H1 (cell line): Measurements from ENCODE around the gene MFSD2B. TPM values are rescaled to one million over a fixed set of nuclear protein-coding genes. Genes with fewer than 3 reads are reported as not detected.

Experiments
- CTCF ChIA-PET: fragments of 300-600 bp; sonication (Branson Sonifier 250); formaldehyde crosslinking; loops from one replicate; lab custom pipeline; 2021; ENCODE audit not compliant: partially characterized antibody; lab: Charles Lee
- POLR2A ChIA-PET: fragments of 300-600 bp; sonication (Branson Sonifier 250); formaldehyde crosslinking; loops from one replicate; lab custom pipeline; 2021; ENCODE audit warnings: inconsistent platforms; ENCODE audit not compliant: partially characterized antibody; lab: Charles Lee
- DNase-seq, 2 experiments: peaks; one replicate each; pipeline versions ENCODE4 v3.0.0 to v3.0.0-alpha.2; 2010 to 2022; ENCODE audit warnings: low spot score in 2 of 2, low read depth in 1 of 2, mixed read lengths in 1 of 2
- FAIRE-seq: peaks from 2 replicates; lab custom pipeline; 2011; peaks lifted over from hg19 to GRCh38; lab: Jason Lieb, UNC
- H2AFZ ChIP-seq: 2 replicates; pipeline ENCODE4 v1.8.1; 2012; ENCODE audit warnings: low read length, inconsistent platforms
- H2AK5ac ChIP-seq: 2 replicates; pipeline ENCODE4 v1.6.1; 2013; ENCODE audit warnings: low read depth, low read length
- H2BK120ac ChIP-seq: replicated peaks from 2 replicates; pipeline ENCODE3; 2013; ENCODE audit warnings: low read depth, low read length, inconsistent platforms
- H2BK12ac ChIP-seq: 2 replicates; pipeline ENCODE4 v1.6.1; 2013; ENCODE audit warnings: low read depth, low read length
- H2BK15ac ChIP-seq: 2 replicates; pipeline ENCODE4 v1.6.1; 2013; ENCODE audit warnings: low read length
- H2BK20ac ChIP-seq: 2 replicates; pipeline ENCODE4 v1.6.1; 2013; ENCODE audit warnings: low read length
- H2BK5ac ChIP-seq: 2 replicates; pipeline ENCODE4 v1.6.1; 2013; ENCODE audit warnings: low read depth, low read length
- H3K14ac ChIP-seq: 2 replicates; pipeline ENCODE4 v1.6.1; 2013; ENCODE audit warnings: inconsistent platforms; ENCODE audit not compliant: insufficient read length
- H3K18ac ChIP-seq: 2 replicates; pipeline ENCODE4 v1.6.1; 2013; ENCODE audit warnings: low read length; ENCODE audit errors: extremely low read depth
- H3K23ac ChIP-seq: 2 replicates; pipeline ENCODE4 v1.6.1; 2013; ENCODE audit warnings: inconsistent platforms; ENCODE audit not compliant: insufficient read length
- H3K23me2 ChIP-seq: 2 replicates; pipeline ENCODE4 v1.6.1; 2013; ENCODE audit warnings: low read depth, low read length
- H3K27ac ChIP-seq: 2 replicates; pipeline ENCODE4 v1.6.1; 2011; ENCODE audit warnings: low read depth, low read length, inconsistent platforms
- H3K27me3 ChIP-seq, 4 experiments: replicated peaks in 1 of 4; 1 replicate in 1 of 4; 2 replicates in 3 of 4; pipeline versions ENCODE4 v1.6.1 to v1.8.1; 2011 to 2013; ENCODE audit warnings: low read length in 3 of 4, mild to moderate bottlenecking in 3 of 4, inconsistent platforms in 2 of 4, mixed read lengths in 2 of 4, moderate library complexity in 1 of 4; ENCODE audit not compliant: control insufficient read depth in 3 of 4, insufficient read depth in 3 of 4; ENCODE audit errors: extremely low read depth in 1 of 4
- H3K36me3 ChIP-seq, 4 experiments: 2 replicates each; pipeline versions ENCODE4 v1.6.1 to v1.8.1; 2011 to 2013; ENCODE audit warnings: mild to moderate bottlenecking in 4 of 4, low read length in 3 of 4, moderate library complexity in 2 of 4, control low read depth in 1 of 4, inconsistent platforms in 1 of 4; ENCODE audit not compliant: insufficient read depth in 4 of 4, control insufficient read depth in 2 of 4
- H3K4ac ChIP-seq: replicated peaks from 2 replicates; pipeline ENCODE3; 2013; ENCODE audit warnings: low read length, low read depth, mixed read lengths, inconsistent platforms; ENCODE audit not compliant: insufficient read length
- H3K4me1 ChIP-seq, 4 experiments: replicated peaks in 1 of 4; 1 replicate in 1 of 4; 2 replicates in 3 of 4; pipeline versions ENCODE4 v1.6.1 to v1.8.1; 2011 to 2013; ENCODE audit warnings: low read length in 3 of 4, inconsistent platforms in 2 of 4, mixed read lengths in 1 of 4; ENCODE audit not compliant: insufficient read depth in 4 of 4, control insufficient read depth in 3 of 4
- H3K4me2 ChIP-seq, 2 experiments: 2 replicates each; pipeline versions ENCODE4 v1.6.1 to v1.8.1; 2011 to 2013; ENCODE audit warnings: low read depth in 2 of 2, low read length in 2 of 2, control low read depth in 1 of 2, inconsistent platforms in 1 of 2, mild to moderate bottlenecking in 1 of 2; ENCODE audit not compliant: insufficient read depth in 1 of 2
- H3K4me3 ChIP-seq, 4 experiments: fragments of 200-600, 300-600 bp in 1 of 4; sonication (generic), shearing (Covaris generic), sonication (Bioruptor Twin) in 1 of 4; 2 replicates each; pipeline versions ENCODE4 v1.5.1 to v1.8.1; 2011 to 2016; ENCODE audit warnings: low read length in 4 of 4, low read depth in 3 of 4, control low read depth in 2 of 4, inconsistent platforms in 2 of 4, mild to moderate bottlenecking in 2 of 4, mixed read lengths in 1 of 4, moderate library complexity in 1 of 4; ENCODE audit not compliant: insufficient read depth in 2 of 4; ENCODE audit errors: extremely low read depth in 1 of 4
- H3K56ac ChIP-seq: replicated peaks from 2 replicates; pipeline ENCODE3; 2013; ENCODE audit warnings: low read depth, mild to moderate bottlenecking, mixed read lengths, low read length, inconsistent platforms; ENCODE audit not compliant: insufficient read length
- H3K79me1 ChIP-seq: 2 replicates; pipeline ENCODE4 v1.6.1; 2013; ENCODE audit warnings: low read depth, low read length, control low read depth
- H3K79me2 ChIP-seq, 2 experiments: 2 replicates each; pipeline versions ENCODE4 v1.6.1 to v1.8.1; 2012 to 2013; ENCODE audit warnings: low read length in 2 of 2, mild to moderate bottlenecking in 2 of 2, inconsistent platforms in 1 of 2; ENCODE audit not compliant: insufficient read depth in 2 of 2, control insufficient read depth in 1 of 2
- H3K9ac ChIP-seq, 4 experiments: replicated peaks in 1 of 4; 1 replicate in 1 of 4; 2 replicates in 3 of 4; pipeline versions ENCODE4 v1.6.1 to v1.8.1; 2011 to 2013; ENCODE audit warnings: low read depth in 3 of 4, low read length in 3 of 4, control low read depth in 2 of 4, mild to moderate bottlenecking in 2 of 4, moderate library complexity in 2 of 4, inconsistent platforms in 1 of 4; ENCODE audit errors: extremely low read depth in 1 of 4
- H3K9me3 ChIP-seq, 2 experiments: 2 replicates each; pipeline versions ENCODE4 v1.6.1 to v1.8.1; 2012 to 2013; ENCODE audit warnings: mild to moderate bottlenecking in 2 of 2, moderate library complexity in 2 of 2, control low read depth in 1 of 2, inconsistent platforms in 1 of 2, low read depth in 1 of 2, low read length in 1 of 2, mixed read lengths in 1 of 2; ENCODE audit not compliant: insufficient read depth in 2 of 2
- H4K20me1 ChIP-seq, 2 experiments: replicated peaks in 1 of 2; 2 replicates each; pipeline versions ENCODE3 to v1.8.1; 2011 to 2013; ENCODE audit warnings: inconsistent platforms in 2 of 2, low read length in 2 of 2, mild to moderate bottlenecking in 1 of 2; ENCODE audit not compliant: insufficient read depth in 2 of 2, control insufficient read depth in 1 of 2
- H4K5ac ChIP-seq: 2 replicates; pipeline ENCODE4 v1.6.1; 2013; ENCODE audit warnings: low read length, low read depth, mixed read lengths, inconsistent platforms; ENCODE audit not compliant: insufficient read length
- H4K8ac ChIP-seq: 2 replicates; pipeline ENCODE4 v1.8.0; 2013; ENCODE audit warnings: mild to moderate bottlenecking, moderate library complexity, low read length, inconsistent platforms; ENCODE audit not compliant: insufficient read depth; ENCODE audit errors: extremely low read depth
- H4K91ac ChIP-seq: replicated peaks from 2 replicates; pipeline ENCODE3; 2013; ENCODE audit warnings: low read length, mixed read lengths, inconsistent platforms; ENCODE audit not compliant: insufficient read length
- CTBP2 ChIP-seq: IDR thresholded peaks from 2 replicates; pipeline ENCODE4 v1.7.0; 2011; ENCODE audit warnings: borderline replicate concordance, mild to moderate bottlenecking, moderate library complexity, mixed read lengths, low read length; ENCODE audit not compliant: insufficient read depth, insufficient read length
- EZH2 ChIP-seq: fragments of 200-600 bp; sonication (generic); IDR thresholded peaks from 2 replicates; pipeline ENCODE4 v1.7.1; 2012; ENCODE audit warnings: low read depth, mild to moderate bottlenecking, moderate library complexity, low read length, inconsistent platforms; ENCODE audit not compliant: severe bottlenecking
- NRF1 ChIP-seq: IDR thresholded peaks from 2 replicates; pipeline ENCODE4 v1.6.1; 2011; ENCODE audit warnings: mild to moderate bottlenecking, low read depth, low read length, improper control_type of control experiment
- PHF8 ChIP-seq: fragments of 200-600 bp; sonication (generic); conservative IDR thresholded peaks from 2 replicates; pipeline ENCODE4 v1.7.1; 2012; ENCODE audit warnings: low read depth, mild to moderate bottlenecking, inconsistent platforms, low read length, moderate library complexity
- WGBS, 2 experiments: shearing (Covaris generic) in 1 of 2; methylation state at CpG; one replicate each; pipeline versions ENCODE4 v1.1.6 to v1.1.7; 2013 to 2015; ENCODE audit warnings: low lambda C conversion rate in 2 of 2, mixed read lengths in 2 of 2, inconsistent platforms in 1 of 2, low coverage in 1 of 2, missing lambda C conversion rate in 1 of 2; ENCODE audit not compliant: insufficient replicate concordance in 2 of 2, insufficient coverage in 1 of 2, insufficient read length in 1 of 2; ENCODE audit errors: extremely low coverage in 1 of 2, missing lambda C conversion rate in 1 of 2; 5-methylcytosine and 5-hydroxymethylcytosine counted together
- polyA plus RNA-seq, 7 experiments: library from polyadenylated mRNA; depleted of rRNA in 3 of 7; stranded (reverse) in 5 of 7; unstranded in 2 of 7; fragments of >200 nt in 5 of 7; fragments of 200-250 nt in 2 of 7; gene quantifications; 1 replicate in 5 of 7; 2 replicates in 1 of 7; 4 replicates in 1 of 7; pipeline versions ENCODE4 v1.2.1 to v1.2.3, GENCODE V29; 2011 to 2013; ENCODE audit warnings: missing spikeins in 2 of 7, mixed read lengths in 2 of 7
- total RNA-seq: library from RNA; stranded (reverse); fragmentation: NEBNext Ultra II Directional; extraction: Animal tissue kit (Norgen Biotek cat#: 25700); gene quantifications from 2 replicates; pipeline ENCODE4 v1.2.1, GENCODE V29; 2021
- TF ChIP-seq, protein P1 (sequence below): IDR thresholded peaks from 2 replicates; pipeline ENCODE4 v1.6.1; 2011; ENCODE audit warnings: low read depth, mild to moderate bottlenecking, low read length; ENCODE audit not compliant: insufficient read depth

Gene MFSD2B
- total and polyA plus RNA-seq, 2 of the 8 experiments (the other 6 are each of a cell fraction or from before 2014, with no cell fraction given): 0.33 to 0.48 TPM

DNA sequence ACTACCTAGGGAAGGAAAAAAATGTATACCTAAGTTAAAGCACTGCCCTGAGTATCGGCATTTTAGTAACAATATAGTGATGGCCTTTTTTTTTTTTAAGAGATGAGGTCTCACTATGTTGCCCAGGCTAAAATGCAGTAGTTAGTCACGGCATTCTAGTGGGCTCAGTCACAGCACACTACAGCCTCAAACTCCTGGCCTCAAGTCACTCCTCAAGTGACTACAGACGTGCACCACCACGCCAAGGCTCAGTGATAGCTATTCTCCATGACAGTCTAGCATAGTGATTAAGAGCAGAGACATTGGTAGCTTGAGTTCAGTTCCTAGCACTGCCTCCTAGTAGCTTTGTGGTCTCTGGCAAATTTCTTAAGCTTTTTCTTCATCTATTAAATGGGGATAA lies 42.0 kb upstream of the MFSD2B start:
- Histone ChIP-seq H4K5ac (no peak overlapping the region), H3K9ac (no peak overlapping the region), H3K79me2 (no peaks in the 10 kb centered on the region), H3K9me3 (no peaks in the 10 kb centered on the region), H4K91ac (no peak overlapping the region), H2BK120ac (no peak overlapping the region), H3K36me3 (peaks cover 0 to 7% (median 2%) of the 10 kb centered on the region in 4 experiments; a peak in 3 of 8 replicates), H4K8ac (no peak overlapping the region), H2BK20ac (no peak overlapping the region), H3K4ac (no peak overlapping the region), H2BK5ac (no peak overlapping the region), H3K4me1 (no peaks in the 10 kb centered on the region), H3K14ac (no peak overlapping the region), H2AFZ (no peak overlapping the region), H3K27ac (no peak overlapping the region), H2BK15ac (no peak overlapping the region), H3K23me2 (no peaks in the 10 kb centered on the region), H3K4me2 (no peak overlapping the region), H3K56ac (no peak overlapping the region)
- no peak for DNase-seq
- CTCF ChIA-PET: no interaction called here
- WGBS, 2 experiments: 96% methylated on average over 4 of the region's 4 CpGs; no CpG with 5 or more reads in 1 of the 2 experiments
- TF ChIP-seq, protein P1, sequence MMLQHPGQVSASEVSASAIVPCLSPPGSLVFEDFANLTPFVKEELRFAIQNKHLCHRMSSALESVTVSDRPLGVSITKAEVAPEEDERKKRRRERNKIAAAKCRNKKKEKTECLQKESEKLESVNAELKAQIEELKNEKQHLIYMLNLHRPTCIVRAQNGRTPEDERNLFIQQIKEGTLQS: no peak
- no peak for TF ChIP-seq PHF8
- TF ChIP-seq NRF1: no peak
- TF ChIP-seq CTBP2: no peak
- no peak for TF ChIP-seq EZH2
- TF ChIP-seq, all 59 proteins: peak for 0
- Histone ChIP-seq H2AK5ac (no peak overlapping the region), H4K20me1 (peaks cover 0 to 5% of the 10 kb centered on the region in 2 experiments), H3K27me3 (no peaks in the 10 kb centered on the region), H3K79me1 (peaks cover 2% of the 10 kb centered on the region; the same call in 1 of the 2 replicates), H2BK12ac (no peak overlapping the region), H3K4me3 (no peak overlapping the region), H3K23ac (no peak overlapping the region), H3K18ac (no peak overlapping the region)
- POLR2A ChIA-PET: interaction anchor here (0.5 to 1.5 kb wide), 2 partner anchors 28 to 40 kb away, joined by 3 read pairs; partner anchors contain the start of gene UBXN2A
- FAIRE-seq: no peak
